Stomach (tissue), 9 donors: ENCODE data around the gene FBXW8. TPM values are rescaled to one million over a fixed set of nuclear protein-coding genes. Genes with fewer than 3 reads are reported as not detected.

Experiments
- DNase-seq, 2 donors: peaks; one replicate each; pipeline versions ENCODE4 v3.0.0 to v3.0.0-alpha.2; 2013 to 2019
- H3K27ac ChIP-seq, 5 donors: fragments of 200-600 bp in 4 of 5; sonication (generic) in 4 of 5; one replicate each; pipeline ENCODE4 v1.5.1; 2013 to 2019; ENCODE audit warnings: mild to moderate bottlenecking in 1 of 5, moderate library complexity in 1 of 5
- H3K27me3 ChIP-seq, 3 donors: fragments of 200-600 bp; sonication (generic); one replicate each; pipeline ENCODE4 v1.5.1; 2017 to 2019; ENCODE audit warnings: mixed run types in 1 of 3
- H3K36me3 ChIP-seq, 4 donors: fragments of 200-600 bp; sonication (generic); 1 replicate in 3 of 4; 2 replicates in 1 of 4; pipeline ENCODE4 v1.5.1; 2016 to 2019
- H3K4me1 ChIP-seq, 4 donors: fragments of 200-600 bp; sonication (generic); one replicate each; pipeline ENCODE4 v1.5.1; 2016 to 2019
- H3K4me3 ChIP-seq, 4 donors: fragments of 200-600 bp; sonication (generic) in 3 of 4; one replicate each; pipeline ENCODE4 v1.5.1; 2016 to 2019; ENCODE audit warnings: mild to moderate bottlenecking in 1 of 4
- H3K9me3 ChIP-seq, 4 donors: fragments of 200-600 bp; sonication (generic); one replicate each; pipeline ENCODE4 v1.5.1; 2016 to 2019
- CTCF ChIP-seq, 7 experiments: fragments of 450-650 bp in 4 of 7; fragments of 200-600 bp in 3 of 7; sonication (generic) in 3 of 7; IDR thresholded peaks; one replicate each; pipeline ENCODE4 v1.5.1; 2016 to 2019; ENCODE audit warnings: antibody characterized with exemption in 7 of 7, control low read depth in 2 of 7, mild to moderate bottlenecking in 1 of 7
- EP300 ChIP-seq: sonication (generic); formaldehyde crosslinking; IDR thresholded peaks from one replicate; pipeline ENCODE4 v1.6.1; 2017; ENCODE audit warnings: antibody characterized with exemption
- POLR2A ChIP-seq, 4 donors: fragments of 450-650 bp; IDR thresholded peaks; one replicate each; pipeline ENCODE4 v1.6.1; 2016; ENCODE audit warnings: antibody characterized with exemption in 4 of 4, control low read depth in 2 of 4, mild to moderate bottlenecking in 1 of 4, moderate library complexity in 1 of 4
- POLR2AphosphoS5 ChIP-seq, 3 donors: sonication (generic); formaldehyde crosslinking; IDR thresholded peaks; one replicate each; pipeline ENCODE4 v1.6.1; 2016; ENCODE audit warnings: antibody characterized with exemption in 3 of 3
- WGBS, 5 donors: extraction: QIAGEN DNeasy Blood & Tissue Kit in 3 of 5; methylation state at CpG; one replicate each; pipeline versions ENCODE4 v1.1.5 to v1.1.7; 2013 to 2018; 5-methylcytosine and 5-hydroxymethylcytosine counted together
- intact Hi-C: fragments of 100-400 bp; cut with DNase I; formaldehyde crosslinking; loops from one replicate; pipeline ENCODE4 v1.15.1; 2023; ENCODE audit warnings: low total_unique reads
- polyA plus RNA-seq, 3 donors: library from polyadenylated mRNA; stranded (reverse); fragments of 200-250 nt; gene quantifications; one replicate each; pipeline ENCODE4 v1.2.3, GENCODE V29; 2013
- total RNA-seq, 5 donors: library from RNA; depleted of rRNA; stranded (reverse); fragments of >200 nt; gene quantifications; one replicate each; pipeline versions ENCODE4 v1.1.0 to v1.2.3, GENCODE V29; 2014 to 2016
- donor health status: healthy with polysubstance abuse.
- donor health status: Bipolar disorder and iron deficiency.
- donor health status: healthy.

Gene FBXW8
- total and polyA plus RNA-seq, 8 donors = 3.2 to 28.7 (median 6.7) TPM

- 80 to 85% (median 84%) methylated on average over 12 of the region's 12 CpGs for WGBS, 5 donors
- no peak for DNase-seq
- intact Hi-C loops = no loop called here
Measured at GRCh38 chr12:116892349-116893140, 18.2 kb upstream of the FBXW8 start.

GRCh38 chr12:116894913-116895312, 15.8 kb upstream of the FBXW8 start:
- intact Hi-C loops = no loop called here
- TF ChIP-seq EP300 (no peak), POLR2A (IDR thresholded peaks at IDR 0.05) (no peak), POLR2AphosphoS5 (IDR thresholded peaks at IDR 0.05) (no peak), CTCF (IDR thresholded peaks at IDR 0.05) (no peak)
- Histone ChIP-seq H3K4me3 (no peak overlapping the region), H3K36me3 (no peaks in the 10 kb centered on the region), H3K4me1 (no peaks in the 10 kb centered on the region), H3K27ac (no peak overlapping the region), H3K27me3 (peaks cover 0 to 18% (median 0%) of the 10 kb centered on the region in 3 donors), H3K9me3 (no peaks in the 10 kb centered on the region)
- no peak for DNase-seq
- WGBS, 5 donors = 77 to 89% (median 83%) methylated on average over 3 of the region's 3 CpGs

More at GRCh38 chr12:116892349-116893140, 18.2 kb upstream of the FBXW8 start:
- no peak for TF ChIP-seq POLR2A (IDR thresholded peaks at IDR 0.05)
- no peak for TF ChIP-seq POLR2AphosphoS5 (IDR thresholded peaks at IDR 0.05)
- no peak for TF ChIP-seq EP300
- no peak for TF ChIP-seq CTCF (IDR thresholded peaks at IDR 0.05)
- no peaks in the 10 kb centered on the region for H3K36me3 ChIP-seq
- peaks cover 0 to 11% (median 0%) of the 10 kb centered on the region in 3 donors for H3K27me3 ChIP-seq
- H3K27ac ChIP-seq = no peak overlapping the region
- no peaks in the 10 kb centered on the region for H3K9me3 ChIP-seq
- H3K4me3 ChIP-seq = no peak overlapping the region
- no peaks in the 10 kb centered on the region for H3K4me1 ChIP-seq

- H3K27me3 ChIP-seq = peaks cover 0 to 27% (median 0%) of the 10 kb centered on the region in 3 donors
- H3K4me3 ChIP-seq = no peak overlapping the region
- 58 to 70% (median 65%) methylated on average over 7 of the region's 7 CpGs for WGBS, 5 donors
- H3K27ac ChIP-seq = no peak overlapping the region
- TF ChIP-seq CTCF (IDR thresholded peaks at IDR 0.05) (no peak), POLR2A (IDR thresholded peaks at IDR 0.05) (no peak), POLR2AphosphoS5 (IDR thresholded peaks at IDR 0.05) (no peak), EP300 (no peak)
- no peaks in the 10 kb centered on the region for H3K4me1 ChIP-seq
- intact Hi-C loops = no loop called here
- H3K9me3 ChIP-seq = no peaks in the 10 kb centered on the region
- H3K36me3 ChIP-seq = no peaks in the 10 kb centered on the region
- no peak for DNase-seq
Measured at GRCh38 chr12:116896411-116896924, 14.3 kb upstream of the FBXW8 start.

- H3K27ac ChIP-seq = no peak overlapping the region
- no peaks in the 10 kb centered on the region for H3K9me3 ChIP-seq
- DNase-seq = no peak
- no peaks in the 10 kb centered on the region for H3K4me1 ChIP-seq
- WGBS, 5 donors = 74 to 89% (median 77%) methylated on average over 4 of the region's 4 CpGs
- TF ChIP-seq POLR2A (IDR thresholded peaks at IDR 0.05) (no peak), CTCF (IDR thresholded peaks at IDR 0.05) (no peak), EP300 (no peak), POLR2AphosphoS5 (IDR thresholded peaks at IDR 0.05) (no peak)
- no peak overlapping the region for H3K4me3 ChIP-seq
- H3K27me3 ChIP-seq = peaks cover 0 to 35% (median 0%) of the 10 kb centered on the region in 3 donors
- no peaks in the 10 kb centered on the region for H3K36me3 ChIP-seq
- intact Hi-C loops = no loop called here
Measured at GRCh38 chr12:116897476-116897875, 13.3 kb upstream of the FBXW8 start.
